DMS114 treated with DMSO at 0.1 percent for 48 hours (cell line): Measurements from ENCODE around the gene SCFD2.
A peak's percentile ranks its signal among the peaks of the same experiment; 100 is the strongest.

Source experiments
- DNase-seq: peaks from one replicate; lab custom pipeline; 2025; ENCODE audit not compliant: unreplicated experiment; lab: John Stamatoyannopoulos, UW

Gene SCFD2

DNA sequence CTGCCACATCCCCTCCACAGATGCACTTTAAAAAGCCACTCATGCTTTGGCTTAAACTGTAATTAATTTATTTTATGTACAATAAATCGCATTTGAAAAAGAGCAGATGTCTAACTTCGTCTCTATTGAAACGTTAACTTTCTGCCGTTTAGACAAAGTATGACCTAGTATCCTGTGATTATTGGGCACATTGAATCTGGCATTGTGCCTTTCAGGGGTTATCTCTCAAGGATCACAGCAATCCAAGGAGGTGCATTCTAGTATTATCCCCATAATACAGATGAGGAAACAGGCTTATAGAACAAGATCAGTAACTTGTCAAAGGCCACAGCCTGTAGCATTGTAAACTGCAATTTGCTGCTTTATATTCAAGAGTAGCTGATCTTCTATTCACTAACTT, 499.1 kb downstream of the SCFD2 start:
- DNase-seq, result no peak

- DNase-seq, result no peak
Observed at GRCh38 chr4:52865300-52865699, 500.6 kb downstream of the SCFD2 start.

- DNase-seq, result no peak
Observed at GRCh38 chr4:52864793-52865192, 501.1 kb downstream of the SCFD2 start.

DNA sequence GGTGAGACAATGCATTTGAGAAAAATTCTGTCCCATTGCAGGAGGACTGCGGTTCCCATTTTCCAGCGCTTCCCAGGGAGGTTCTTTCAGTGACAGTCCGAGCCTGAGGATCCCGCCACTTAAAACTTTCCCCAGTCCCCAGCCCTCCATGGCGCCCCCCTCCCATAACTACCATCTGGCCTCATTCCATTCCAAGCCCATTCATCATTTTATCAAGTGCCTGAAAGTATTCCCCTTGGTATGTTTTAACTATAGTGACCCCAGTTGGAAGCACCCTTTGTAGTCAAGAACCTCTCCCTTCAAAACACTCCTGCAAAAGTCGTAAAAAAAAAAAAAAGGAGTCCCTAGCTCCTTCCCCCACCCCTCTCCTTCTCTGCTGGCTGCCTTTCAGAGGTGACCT, 502.5 kb downstream of the SCFD2 start:
- no peak for DNase-seq

DNA sequence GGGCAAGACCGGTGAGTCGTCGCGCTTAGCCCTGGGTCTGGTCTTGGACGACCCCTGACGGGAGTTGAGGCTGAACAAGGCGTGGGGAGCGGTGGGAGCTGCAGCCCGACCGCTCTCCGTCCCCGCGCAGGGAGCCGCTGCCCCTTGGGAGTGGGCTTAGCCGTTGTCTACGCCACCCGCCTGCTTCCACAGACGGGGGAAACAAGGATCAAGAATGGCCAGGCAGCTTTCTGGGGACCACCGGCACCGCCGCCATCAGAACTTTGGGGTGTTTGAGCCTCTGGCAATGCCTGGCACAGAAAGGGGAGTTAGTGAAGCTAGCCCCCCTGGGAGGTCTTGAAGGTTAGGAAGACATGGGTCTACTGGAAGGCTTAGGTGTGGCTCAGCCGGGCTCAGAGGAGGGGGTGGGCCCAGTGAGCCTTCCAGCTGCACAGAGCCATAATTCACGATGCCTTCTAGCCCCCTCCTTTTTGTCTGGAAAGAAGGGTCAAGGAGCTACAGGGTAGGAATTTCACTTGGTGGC, 503.2 kb downstream of the SCFD2 start:
- DNase-seq, result no peak

DNA sequence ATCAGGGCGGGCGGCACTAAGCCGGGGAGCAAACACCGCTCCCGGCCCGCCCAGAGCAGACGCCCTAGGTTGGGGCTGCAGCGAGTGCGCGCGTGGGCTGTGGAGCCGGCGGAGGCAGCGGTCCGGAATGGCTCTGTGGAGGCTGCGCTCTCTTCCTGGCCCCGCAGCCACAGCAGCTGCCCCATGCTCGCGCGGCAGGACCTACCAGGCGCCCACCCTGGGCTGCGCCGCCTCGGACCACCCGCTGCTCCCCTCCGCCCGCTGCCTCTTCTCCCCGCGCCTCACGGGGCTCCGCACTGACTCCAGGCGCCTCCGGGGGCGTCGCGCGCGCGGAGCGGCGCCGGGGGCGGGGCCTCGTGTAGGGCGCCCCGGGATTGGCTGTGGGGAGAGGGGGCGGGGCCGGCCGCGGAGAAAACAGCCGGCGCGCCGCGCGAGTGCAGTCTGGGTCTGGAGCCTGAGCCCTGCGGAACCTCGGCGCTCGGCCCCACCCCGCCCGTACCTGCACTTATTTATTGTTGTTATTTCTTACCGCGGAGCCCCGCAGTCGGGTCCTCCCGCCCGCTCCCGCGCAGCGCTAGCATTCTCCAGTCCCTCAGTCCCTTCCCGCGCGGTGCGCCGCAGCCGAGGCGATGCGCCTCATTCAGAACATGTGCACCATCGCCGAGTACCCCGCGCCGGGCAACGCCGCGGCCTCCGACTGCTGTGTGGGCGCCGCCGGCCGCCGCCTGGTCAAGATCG, 503.8 kb downstream of the SCFD2 start, which contains the start of gene RASL11B:
Gene RASL11B, plus strand, starts transcription at position 439 of the 738 bp plus-strand sequence. Its CDS starts 191 bp downstream, at position 630.
- DNase-seq, result peak; percentile 22

DNA sequence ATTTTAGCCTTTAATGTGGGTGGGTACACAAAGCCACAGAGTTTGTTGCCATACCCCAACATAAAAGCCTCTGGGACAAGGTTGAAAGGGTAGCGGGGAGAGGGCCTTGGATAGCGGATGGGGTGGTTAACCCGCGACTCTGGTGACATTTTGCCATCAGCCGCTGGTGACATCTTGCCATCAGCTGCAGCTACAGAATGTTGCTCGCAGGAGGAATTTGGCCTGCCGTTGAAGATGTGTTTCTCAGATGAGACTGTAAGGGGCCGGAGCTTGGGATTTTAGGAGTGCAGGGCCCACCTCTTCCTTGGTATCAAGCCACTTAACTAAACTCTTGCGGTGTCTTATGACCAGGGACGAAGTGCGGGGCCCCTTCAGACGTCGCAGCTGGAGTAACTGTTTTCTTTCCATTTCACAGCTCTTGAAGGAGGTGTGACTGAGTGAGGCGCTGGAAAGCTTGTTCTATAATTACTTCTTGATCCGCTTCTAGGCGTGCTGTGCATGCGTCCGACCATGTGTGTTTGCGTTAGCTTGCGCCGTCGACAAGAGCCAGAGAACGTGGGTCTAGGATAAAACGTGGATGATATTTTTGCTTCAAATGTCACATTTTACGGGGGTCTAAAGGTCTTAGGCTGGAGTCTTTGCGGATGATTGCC, 504.6 kb downstream of the SCFD2 start:
- DNase-seq, result no peak

DNA sequence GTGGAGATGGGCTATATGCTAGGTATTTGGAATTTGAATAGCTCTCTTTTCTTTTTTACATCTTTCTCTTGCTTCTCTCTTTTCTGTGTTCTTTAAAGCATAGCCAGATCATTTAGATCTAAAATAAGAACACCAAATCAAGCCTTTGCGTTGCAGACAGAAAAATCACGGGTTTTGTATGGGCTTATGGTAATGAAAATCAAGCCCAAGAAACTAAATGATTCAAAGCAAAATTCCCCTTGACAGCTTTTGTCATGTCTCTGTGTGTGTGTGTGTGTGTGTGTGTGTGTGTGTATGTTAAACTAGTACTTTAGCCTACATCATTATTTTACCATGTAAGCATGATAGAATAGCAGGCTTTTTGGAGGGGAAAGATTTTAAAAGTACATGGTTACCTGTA, 505.5 kb downstream of the SCFD2 start:
- no peak for DNase-seq

- no peak for DNase-seq
Observed at GRCh38 chr4:52856801-52857200, 509.1 kb downstream of the SCFD2 start.

DNA sequence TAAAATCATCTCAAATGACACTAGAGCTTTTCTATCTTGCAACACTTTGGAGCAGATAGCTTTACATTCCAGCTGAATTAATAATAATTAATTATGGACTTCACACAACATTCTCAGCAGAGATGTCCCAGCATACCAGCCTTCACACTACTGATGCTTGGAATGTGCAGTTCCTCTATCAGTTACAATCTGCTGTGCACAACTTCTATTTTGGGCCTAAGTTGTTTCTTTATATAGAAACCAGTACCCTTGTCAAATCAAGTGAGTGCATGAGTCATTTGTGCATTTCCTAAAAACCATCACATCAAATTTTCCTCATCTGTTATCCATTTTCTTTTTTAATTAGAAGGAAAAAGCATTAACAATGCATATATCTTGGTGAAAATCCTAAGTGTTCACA, 512.5 kb downstream of the SCFD2 start:
- DNase-seq, result no peak

DNA sequence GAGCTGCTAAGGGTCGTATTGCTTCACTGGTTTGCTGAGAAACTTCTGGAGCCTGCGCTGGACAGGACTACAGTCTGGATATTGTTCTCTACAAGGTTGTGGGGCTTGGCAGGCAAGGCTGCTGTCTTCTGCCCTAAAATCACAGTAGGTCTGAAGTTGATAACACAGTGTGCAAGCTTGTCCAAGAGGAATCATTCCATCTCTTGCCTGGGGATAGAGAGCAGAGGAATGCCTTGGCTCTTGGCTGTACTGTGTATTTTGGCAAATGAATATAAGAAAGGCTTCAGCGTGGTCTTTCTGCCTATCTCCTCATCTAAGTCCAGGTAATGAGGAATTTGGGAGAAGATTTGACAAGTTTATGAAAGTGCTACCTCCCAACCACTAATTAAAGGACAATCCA, 513.1 kb downstream of the SCFD2 start:
- DNase-seq, result no peak

GRCh38 chr4:52852041-52852440, 513.8 kb downstream of the SCFD2 start:
- no peak for DNase-seq

DNA sequence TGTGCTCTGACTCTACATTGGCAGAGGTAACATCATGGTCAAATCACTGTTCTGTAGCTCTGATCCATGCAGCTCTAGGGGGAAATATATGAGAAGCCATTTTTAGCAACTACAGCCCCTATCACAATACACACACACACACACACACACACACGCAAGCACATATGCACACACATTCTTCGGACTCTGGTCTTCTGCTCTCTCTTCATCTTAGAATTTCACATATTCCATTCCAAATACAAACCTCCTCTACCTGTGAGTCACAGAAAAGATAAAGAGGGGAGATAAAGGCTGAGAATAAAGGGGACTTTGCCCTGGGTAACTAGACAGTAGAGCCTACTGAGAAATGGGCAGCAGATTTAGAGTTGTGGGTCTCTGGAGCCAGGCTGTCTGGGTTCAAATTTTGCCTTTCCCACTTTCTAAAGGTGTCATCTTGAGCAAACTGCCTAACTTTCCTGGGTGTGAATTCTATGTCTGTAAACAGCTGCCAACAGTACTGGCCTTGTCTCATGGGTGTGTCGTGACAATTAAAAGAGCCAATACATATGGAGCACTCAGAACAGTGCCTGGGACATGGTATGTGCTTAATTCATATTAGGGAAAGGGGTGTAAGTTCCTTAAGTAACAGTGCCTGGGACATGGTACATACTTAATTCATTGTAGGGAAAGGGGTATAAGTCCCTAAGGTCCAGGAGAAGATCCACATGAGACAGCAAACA, 515.3 kb downstream of the SCFD2 start:
- DNase-seq, result no peak

GRCh38 chr4:52848254-52848653, 517.6 kb downstream of the SCFD2 start:
- DNase-seq, result no peak

- no peak for DNase-seq
Observed at GRCh38 chr4:52846502-52846901, 519.4 kb downstream of the SCFD2 start.

DNA sequence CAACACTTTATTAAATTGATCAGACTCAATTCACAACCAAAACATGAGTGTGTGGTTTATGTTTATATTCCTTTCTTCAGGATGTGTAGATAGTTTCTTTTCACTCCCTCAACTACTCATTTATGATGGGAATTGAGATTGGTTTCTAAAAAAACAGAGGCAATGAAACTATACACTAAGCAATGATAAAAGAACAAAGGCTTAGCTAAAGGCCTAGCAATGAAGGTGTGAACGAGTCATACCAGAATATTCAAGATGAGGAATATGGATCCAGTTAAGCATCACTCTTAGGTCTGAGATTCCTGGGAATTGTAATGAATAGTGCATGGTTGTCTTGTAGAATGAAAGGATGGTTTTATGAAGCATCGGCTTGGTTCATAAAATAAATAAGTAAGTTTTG, 521.3 kb downstream of the SCFD2 start:
- no peak for DNase-seq

- no peak for DNase-seq
Observed at GRCh38 chr4:52843958-52844357, 521.9 kb downstream of the SCFD2 start.

DNA sequence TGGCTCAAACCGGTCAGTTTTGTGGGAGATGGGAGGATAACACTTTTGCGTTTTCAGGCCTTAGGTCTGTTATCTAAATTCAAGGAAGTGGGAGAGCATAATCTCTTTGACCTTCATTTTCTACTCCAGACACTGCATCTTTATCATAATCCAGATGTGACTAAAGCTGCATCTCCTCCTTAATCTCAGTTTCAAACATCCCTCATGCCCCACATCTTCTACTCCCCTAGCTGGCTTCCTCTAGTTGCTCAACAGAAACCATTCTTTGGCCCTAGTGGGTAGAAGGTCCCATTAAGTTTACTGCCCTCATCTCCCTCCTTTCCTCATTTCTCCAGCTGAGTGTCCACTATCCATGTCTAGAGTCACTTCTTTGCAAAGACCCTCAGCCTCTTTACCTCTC, 522.5 kb downstream of the SCFD2 start:
- DNase-seq, result no peak

DNA sequence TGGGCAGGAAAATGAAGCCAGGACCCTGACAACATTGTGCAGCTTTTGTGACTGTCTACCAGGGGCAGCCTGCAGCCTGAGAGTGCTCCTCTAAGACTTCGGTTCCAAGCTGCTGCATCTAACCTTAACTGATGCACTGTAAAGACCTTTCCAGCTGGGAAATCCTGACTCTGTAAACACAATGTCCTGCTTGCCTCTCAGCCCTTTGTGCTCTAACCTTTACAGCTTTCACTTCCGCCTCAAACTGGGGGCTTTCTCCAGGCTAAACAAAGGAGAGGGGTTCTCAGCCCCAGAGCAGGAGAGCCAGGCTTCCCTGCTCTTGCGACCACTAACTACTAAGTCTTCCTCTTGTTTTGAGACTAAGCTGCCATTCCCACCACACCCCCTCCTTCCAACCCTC, 523.1 kb downstream of the SCFD2 start:
- DNase-seq, result no peak

DNA sequence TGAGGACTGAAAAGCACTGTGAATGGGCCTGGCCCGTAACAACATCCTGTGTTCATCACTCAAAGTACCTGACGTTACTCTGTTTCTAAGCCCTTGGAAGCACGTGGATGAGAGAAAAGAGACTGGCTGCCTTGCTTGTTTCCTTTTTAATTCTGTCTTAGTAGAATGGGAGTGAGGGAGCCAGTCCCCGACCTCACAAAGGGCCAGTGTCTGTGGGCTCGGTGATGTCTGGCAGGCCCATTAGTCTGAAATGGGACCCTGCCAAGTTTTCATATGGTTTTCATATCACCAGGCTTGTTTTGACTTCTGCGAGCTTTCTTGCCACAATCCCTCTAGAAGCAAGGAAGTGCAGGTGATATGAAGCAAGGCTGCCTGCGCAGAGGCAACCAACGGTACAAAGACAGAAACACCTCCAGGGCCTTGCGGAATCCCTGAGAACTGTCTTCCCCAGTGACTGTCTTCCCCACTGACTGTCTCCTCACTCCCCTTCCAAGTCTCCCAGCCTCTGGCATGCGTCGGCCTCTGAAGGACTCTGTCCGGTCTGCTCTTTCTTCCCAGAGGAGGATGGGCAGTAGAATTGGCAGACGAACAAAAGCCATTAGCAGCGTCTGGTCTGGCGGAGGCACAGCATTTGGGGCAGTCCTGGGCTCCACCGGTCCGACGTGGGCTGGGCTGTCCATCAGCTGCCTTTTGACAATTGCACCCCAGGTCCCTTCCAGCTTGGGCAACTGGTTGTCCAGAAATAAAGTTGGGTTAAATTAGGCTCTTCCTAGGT, 524.0 kb downstream of the SCFD2 start:
- no peak for DNase-seq
